Sigmoid colon (tissue), 7 donors: ENCODE results near the gene SMOC2. TPM values are rescaled to one million over a fixed set of nuclear protein-coding genes. Genes with fewer than 3 reads are reported as not detected.

Source experiments
- DNase-seq: peaks from one replicate; pipeline ENCODE4 v3.0.0-alpha.2; 2019
- H3K27ac ChIP-seq, 4 donors: fragments of 200-600 bp; sonication (generic); one replicate each; pipeline ENCODE4 v1.5.1; 2016 to 2019; ENCODE audit warnings: mild to moderate bottlenecking in 1 of 4
- H3K27me3 ChIP-seq, 3 donors: fragments of 200-600 bp; sonication (generic); one replicate each; pipeline ENCODE4 v1.5.1; 2019; ENCODE audit warnings: mild to moderate bottlenecking in 1 of 3
- H3K36me3 ChIP-seq, 4 donors: fragments of 200-600 bp; sonication (generic); one replicate each; pipeline ENCODE4 v1.5.1; 2016 to 2019
- H3K4me1 ChIP-seq, 4 donors: fragments of 200-600 bp; sonication (generic); one replicate each; pipeline ENCODE4 v1.5.1; 2017 to 2019
- H3K4me3 ChIP-seq, 4 donors: fragments of 200-600 bp; sonication (generic); one replicate each; pipeline ENCODE4 v1.5.1; 2017 to 2019; ENCODE audit warnings: mild to moderate bottlenecking in 2 of 4, moderate library complexity in 1 of 4
- H3K9me3 ChIP-seq, 4 donors: fragments of 200-600 bp in 3 of 4; sonication (generic) in 3 of 4; one replicate each; pipeline versions ENCODE4 v1.5.1 to v1.6.1; 2013 to 2019
- EP300 ChIP-seq, 4 donors: sonication (generic); formaldehyde crosslinking; IDR thresholded peaks; one replicate each; pipeline ENCODE4 v1.6.1; 2017; ENCODE audit warnings: antibody characterized with exemption in 4 of 4
- POLR2A ChIP-seq, 2 donors: fragments of 450-650 bp; IDR thresholded peaks; one replicate each; pipeline ENCODE4 v1.6.1; 2016; ENCODE audit warnings: antibody characterized with exemption in 2 of 2, mild to moderate bottlenecking in 2 of 2, moderate library complexity in 2 of 2
- POLR2AphosphoS5 ChIP-seq, 4 donors: sonication (generic); formaldehyde crosslinking; IDR thresholded peaks; one replicate each; pipeline ENCODE4 v1.6.1; 2017; ENCODE audit warnings: antibody characterized with exemption in 4 of 4
- WGBS, 2 donors: extraction: QIAGEN DNeasy Blood & Tissue Kit; methylation state at CpG; one replicate each; pipeline ENCODE4 v1.1.7; 2013; 5-methylcytosine and 5-hydroxymethylcytosine counted together
- intact Hi-C: fragments of 100-400 bp; cut with DNase I; formaldehyde crosslinking; loops from one replicate; pipeline ENCODE4 v1.15.1; 2023
- polyA plus RNA-seq, 3 donors: library from polyadenylated mRNA; stranded (reverse); fragments of 200-250 nt; gene quantifications; one replicate each; pipeline ENCODE4 v1.2.3, GENCODE V29; 2013
- total RNA-seq, 4 donors: library from RNA; depleted of rRNA; stranded (reverse); fragments of >200 nt; gene quantifications; one replicate each; pipeline ENCODE4 v1.1.0, GENCODE V29; 2016
- TF ChIP-seq, protein P1 (sequence below), 4 experiments: fragments of 450-650 bp in 3 of 4; fragments of 200-600 bp in 1 of 4; IDR thresholded peaks; one replicate each; pipeline ENCODE4 v1.5.1; 2016 to 2019; ENCODE audit warnings: antibody characterized with exemption in 4 of 4, mild to moderate bottlenecking in 3 of 4, moderate library complexity in 2 of 4
- donor health status: healthy with polysubstance abuse.
- donor health status: Bipolar disorder and iron deficiency.
- donor health status: healthy.

The SMOC2 gene
- total and polyA plus RNA-seq, 7 donors = 4.2 to 130 (median 33.5) TPM

DNA sequence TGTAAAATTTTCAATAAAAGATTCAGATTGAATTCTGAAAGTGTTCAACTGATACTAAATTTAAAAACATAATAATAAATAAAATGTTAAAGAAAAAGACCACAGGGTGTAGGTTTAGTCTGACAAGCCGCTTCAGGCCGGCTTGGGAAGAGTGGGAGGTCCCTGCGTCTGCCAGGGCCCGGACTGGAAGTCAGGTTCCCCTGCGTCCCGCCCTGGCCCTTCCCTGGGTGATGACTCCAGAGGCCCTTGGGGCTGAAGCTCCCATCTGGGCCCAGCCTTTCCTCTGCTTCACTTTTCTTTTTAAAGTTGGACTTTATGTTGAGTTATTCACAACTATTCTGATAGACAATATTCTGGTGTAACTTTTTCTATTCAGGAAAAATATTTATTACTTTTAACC, 93.3 kb downstream of the SMOC2 start:
- Histone ChIP-seq H3K9me3 (no peaks in the 10 kb centered on the region), H3K4me3 (no peak overlapping the region), H3K4me1 (peaks cover 0 to 19% (median 11%) of the 10 kb centered on the region in 4 donors), H3K27ac (peak overlapping the region in 1 of 4 donors; percentile 47), H3K27me3 (no peaks in the 10 kb centered on the region), H3K36me3 (no peaks in the 10 kb centered on the region)
- no peak for DNase-seq
- TF ChIP-seq, protein P1, sequence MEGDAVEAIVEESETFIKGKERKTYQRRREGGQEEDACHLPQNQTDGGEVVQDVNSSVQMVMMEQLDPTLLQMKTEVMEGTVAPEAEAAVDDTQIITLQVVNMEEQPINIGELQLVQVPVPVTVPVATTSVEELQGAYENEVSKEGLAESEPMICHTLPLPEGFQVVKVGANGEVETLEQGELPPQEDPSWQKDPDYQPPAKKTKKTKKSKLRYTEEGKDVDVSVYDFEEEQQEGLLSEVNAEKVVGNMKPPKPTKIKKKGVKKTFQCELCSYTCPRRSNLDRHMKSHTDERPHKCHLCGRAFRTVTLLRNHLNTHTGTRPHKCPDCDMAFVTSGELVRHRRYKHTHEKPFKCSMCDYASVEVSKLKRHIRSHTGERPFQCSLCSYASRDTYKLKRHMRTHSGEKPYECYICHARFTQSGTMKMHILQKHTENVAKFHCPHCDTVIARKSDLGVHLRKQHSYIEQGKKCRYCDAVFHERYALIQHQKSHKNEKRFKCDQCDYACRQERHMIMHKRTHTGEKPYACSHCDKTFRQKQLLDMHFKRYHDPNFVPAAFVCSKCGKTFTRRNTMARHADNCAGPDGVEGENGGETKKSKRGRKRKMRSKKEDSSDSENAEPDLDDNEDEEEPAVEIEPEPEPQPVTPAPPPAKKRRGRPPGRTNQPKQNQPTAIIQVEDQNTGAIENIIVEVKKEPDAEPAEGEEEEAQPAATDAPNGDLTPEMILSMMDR (IDR thresholded peaks at IDR 0.05) = no peak
- TF ChIP-seq POLR2A (IDR thresholded peaks at IDR 0.05) (no peak), POLR2AphosphoS5 (IDR thresholded peaks at IDR 0.05) (no peak)
- WGBS, 2 donors = 87 to 91% methylated on average over 6 of the region's 6 CpGs
- intact Hi-C loops = no loop called here

DNA sequence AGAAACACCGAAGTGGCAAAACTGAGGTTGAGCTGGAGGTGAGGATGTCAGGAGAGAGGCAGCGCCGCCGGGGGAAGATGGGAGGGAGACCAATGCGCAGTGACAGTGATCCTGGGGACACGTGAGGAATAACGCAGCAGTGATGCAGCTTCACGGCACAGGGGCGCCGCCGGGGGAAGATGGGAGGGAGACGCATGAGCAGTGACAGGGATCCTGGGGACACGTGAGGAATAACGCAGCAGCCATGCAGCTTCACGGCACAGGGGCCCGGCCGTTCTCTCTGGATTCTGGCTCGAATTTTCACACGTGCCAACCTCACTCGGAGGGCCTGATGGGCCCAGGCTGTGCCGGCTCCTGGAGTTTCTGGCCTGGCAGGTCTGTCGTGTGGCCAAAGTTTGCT, 94.7 kb downstream of the SMOC2 start:
- peaks cover 0 to 21% (median 13%) of the 10 kb centered on the region in 4 donors for H3K4me1 ChIP-seq
- no peaks in the 10 kb centered on the region for H3K27me3 ChIP-seq
- no peaks in the 10 kb centered on the region for H3K9me3 ChIP-seq
- no peak for DNase-seq
- 91 to 93% methylated on average over 22 of the region's 22 CpGs for WGBS, 2 donors
- intact Hi-C loops = no loop called here
- TF ChIP-seq, protein P1 (IDR thresholded peaks at IDR 0.05) = no peak
- TF ChIP-seq EP300 (IDR thresholded peaks at IDR 0.05) (no peak), POLR2AphosphoS5 (IDR thresholded peaks at IDR 0.05) (no peak), POLR2A (IDR thresholded peaks at IDR 0.05) (no peak)
- peak overlapping the region in 2 of 4 donors; percentile 71 to 74 for H3K27ac ChIP-seq
- no peak overlapping the region for H3K4me3 ChIP-seq
- H3K36me3 ChIP-seq = no peaks in the 10 kb centered on the region

DNA sequence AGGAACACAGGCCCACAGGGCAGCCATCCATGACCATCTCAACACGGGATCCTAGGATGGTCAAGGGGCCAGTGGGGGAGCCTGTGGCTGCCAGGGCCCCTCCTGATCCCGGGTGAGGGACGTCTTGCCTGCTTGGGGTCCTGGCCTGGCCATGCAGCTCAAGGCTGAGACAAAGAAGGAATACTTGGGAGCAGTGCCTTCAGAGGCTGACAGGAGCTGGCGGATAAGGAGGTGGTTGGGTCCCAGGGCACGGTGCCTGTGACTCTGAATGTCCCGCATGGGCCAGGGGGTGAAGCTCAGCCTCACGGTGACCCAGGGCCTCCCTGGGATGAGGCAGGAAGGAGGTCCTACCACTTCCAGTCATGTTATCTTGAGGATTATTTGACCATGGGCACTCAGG, 95.2 kb downstream of the SMOC2 start:
- peak overlapping the region in 3 of 4 donors; percentile 29 to 74 (median 71) for H3K27ac ChIP-seq
- WGBS, 2 donors = 90 to 91% methylated on average over 7 of the region's 7 CpGs
- H3K9me3 ChIP-seq = no peaks in the 10 kb centered on the region
- no peaks in the 10 kb centered on the region for H3K27me3 ChIP-seq
- H3K36me3 ChIP-seq = no peaks in the 10 kb centered on the region
- no peak for TF ChIP-seq POLR2AphosphoS5 (IDR thresholded peaks at IDR 0.05)
- TF ChIP-seq, protein P1 (IDR thresholded peaks at IDR 0.05) = no peak
- no peak for TF ChIP-seq POLR2A (IDR thresholded peaks at IDR 0.05)
- no peak for TF ChIP-seq EP300 (IDR thresholded peaks at IDR 0.05)
- H3K4me1 ChIP-seq = peaks cover 0 to 25% (median 16%) of the 10 kb centered on the region in 4 donors
- intact Hi-C loops = no loop called here
- no peak overlapping the region for H3K4me3 ChIP-seq
- no peak for DNase-seq

DNA sequence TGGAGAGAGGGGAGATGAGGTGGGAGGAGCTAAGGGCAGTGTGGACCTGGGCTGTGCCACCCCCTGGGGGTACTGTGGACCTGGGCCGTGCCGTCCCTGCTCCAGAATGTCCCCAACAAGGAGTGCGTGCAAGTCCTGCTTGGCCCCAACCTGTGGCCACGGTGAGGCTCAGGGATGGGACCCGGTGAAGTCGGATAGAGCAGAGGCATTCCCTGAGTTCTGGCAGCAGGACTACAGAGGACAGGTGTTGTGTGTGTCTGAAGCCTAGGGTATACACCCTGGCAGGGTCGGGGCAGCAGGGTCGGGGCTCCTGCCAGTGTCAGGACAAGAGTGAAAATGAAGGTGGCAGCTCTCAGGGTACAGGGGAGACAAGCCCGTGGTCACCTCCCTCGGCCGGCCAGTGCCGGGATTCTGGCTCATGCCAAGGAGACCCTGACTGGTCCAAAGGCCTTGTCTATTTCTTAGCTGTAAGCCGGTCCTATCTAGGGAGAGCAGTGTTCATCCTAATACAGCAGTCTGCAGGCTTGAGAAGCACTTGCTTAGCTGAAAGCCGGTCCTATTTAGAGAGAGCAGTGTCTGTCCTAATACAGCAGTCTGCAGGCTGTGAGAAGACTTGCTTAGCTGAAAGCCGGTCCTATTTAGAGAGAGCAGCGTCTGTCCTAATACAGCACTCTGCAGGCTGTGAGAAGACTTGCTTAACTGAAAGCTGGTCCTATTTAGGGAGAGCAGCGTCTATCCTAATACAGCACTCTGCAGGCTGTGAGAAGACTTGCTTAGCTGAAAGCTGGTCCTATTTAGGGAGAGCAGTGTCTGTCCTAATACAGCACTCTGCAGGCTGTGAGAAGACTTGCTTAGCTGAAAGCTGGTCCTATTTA, 95.9 kb downstream of the SMOC2 start:
- TF ChIP-seq EP300 (IDR thresholded peaks at IDR 0.05) = no peak
- TF ChIP-seq POLR2A (IDR thresholded peaks at IDR 0.05) = no peak
- TF ChIP-seq, protein P1 (IDR thresholded peaks at IDR 0.05) = no peak
- no peak for TF ChIP-seq POLR2AphosphoS5 (IDR thresholded peaks at IDR 0.05)
- H3K36me3 ChIP-seq = no peaks in the 10 kb centered on the region
- no peaks in the 10 kb centered on the region for H3K27me3 ChIP-seq
- peak overlapping the region; percentile 29 to 74 (median 60) for H3K27ac ChIP-seq
- H3K4me3 ChIP-seq = no peak overlapping the region
- no peak for DNase-seq
- no peaks in the 10 kb centered on the region for H3K9me3 ChIP-seq
- intact Hi-C loops = no loop called here
- H3K4me1 ChIP-seq = peaks cover 0 to 32% (median 21%) of the 10 kb centered on the region in 4 donors
- WGBS, 2 donors = 89 to 91% methylated on average over 17 of the region's 17 CpGs
